PC-3 (cell line): ENCODE measurements around the gene MMP15.

Experiments used
- CTCF ChIP-seq: fragments of 300-600 bp; sonication (generic); conservative IDR thresholded peaks from 2 replicates; pipeline ENCODE4 v1.5.1; 2017; ENCODE audit warnings: antibody characterized with exemption, low read depth, mild to moderate bottlenecking, low read length
- EZH2 ChIP-seq: fragments of 300-600 bp; sonication (generic); IDR thresholded peaks from one replicate; pipeline ENCODE4 v1.6.1; 2017; ENCODE audit warnings: antibody characterized with exemption, mild to moderate bottlenecking, low read length; ENCODE audit not compliant: unreplicated experiment
- EZH2phosphoT487 ChIP-seq: fragments of 300-600 bp; sonication (generic); IDR thresholded peaks from 2 replicates; pipeline ENCODE4 v1.6.1; 2018; ENCODE audit warnings: mild to moderate bottlenecking, antibody characterized with exemption, low read length, borderline replicate concordance

DNA sequence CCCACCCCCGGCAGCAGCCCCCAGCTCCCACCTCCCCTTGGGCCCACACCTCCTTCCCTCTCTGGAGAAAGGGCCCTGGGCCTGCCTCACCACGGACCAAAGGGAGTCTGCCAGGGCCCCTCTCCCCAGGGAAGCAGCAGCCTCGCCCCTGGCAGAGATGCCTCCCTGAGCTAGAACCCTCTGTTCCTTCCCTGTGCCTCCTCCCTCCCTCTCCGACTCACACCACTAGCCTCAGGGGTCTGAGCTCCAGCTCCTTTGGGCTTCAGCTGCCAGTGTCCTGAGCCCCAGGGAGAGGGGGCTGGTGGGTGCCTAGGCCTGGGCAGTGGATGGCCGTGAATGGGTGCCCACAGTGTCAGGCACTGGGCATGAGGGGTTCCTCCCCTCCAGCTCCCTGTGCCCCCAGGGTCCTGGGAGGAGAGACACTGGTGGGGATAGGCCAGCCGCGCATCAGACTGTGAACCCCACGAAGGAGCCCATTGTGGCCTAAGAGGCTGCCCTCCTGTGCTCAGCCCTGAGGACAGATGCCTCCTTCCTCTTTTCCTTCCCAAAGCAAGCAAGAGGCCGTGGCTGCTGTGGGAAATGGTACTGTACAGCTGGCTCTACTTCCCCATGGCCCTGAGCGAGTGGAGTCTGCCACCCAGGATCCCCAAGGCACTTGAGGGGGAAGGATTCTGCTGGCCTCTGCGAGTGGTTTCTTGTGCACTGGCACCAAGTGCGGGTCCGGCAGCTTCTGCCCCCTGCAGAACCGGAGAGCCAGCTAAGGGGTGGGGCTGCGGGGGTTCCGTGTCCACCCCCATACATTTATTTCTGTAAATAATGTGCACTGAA is 20.7 kb downstream of the MMP15 start:
- TF ChIP-seq EZH2phosphoT487: no peak
- no peak for TF ChIP-seq CTCF
- no peak for TF ChIP-seq EZH2
